HCT116 (cell line): Measurements from ENCODE around the gene GPS1. TPM values are rescaled to one million over a fixed set of nuclear protein-coding genes. Genes with fewer than 3 reads are reported as not detected.

Source experiments
- ATAC-seq: fragments of 200-7000 bp; cut with Tn5 transposase; 2 replicates; pipeline ENCODE4 v1.9.1; 2020; ENCODE audit warnings: mild to moderate bottlenecking, moderate library complexity
- BruUV-seq: library from RNA; stranded (reverse); fragments of 400-500 nt; replicated peaks from 2 replicates; lab custom pipeline; 2021; lab: Mats Ljungman, UMichigan
- CTCF ChIA-PET: fragments of 300-600 bp; sonication (Branson Sonifier 250); formaldehyde crosslinking; loops from one replicate; lab custom pipeline; 2021; ENCODE audit warnings: antibody characterized with exemption; lab: Charles Lee
- POLR2A ChIA-PET: fragments of 300-600, 350-600 bp; sonication (Branson Sonifier 250); formaldehyde crosslinking; loops from one replicate; lab custom pipeline; 2021; ENCODE audit warnings: antibody characterized with exemption; lab: Charles Lee
- RAD21 ChIA-PET, 2 experiments: fragments of 300-600 bp; sonication (Branson Sonifier 250); formaldehyde crosslinking; loops; one replicate each; lab custom pipeline; 2023; ENCODE audit warnings: low total read pairs in 2 of 2; ENCODE audit not compliant: uncharacterized antibody in 2 of 2, unreplicated experiment in 2 of 2, low non-redundant PET in 1 of 2; lab: Charles Lee
- DNase-seq: peaks from one replicate; pipeline ENCODE4 v3.0.0-alpha.2; 2010; ENCODE audit warnings: low read depth, low spot score
- H2AFZ ChIP-seq: fragments of 200-600 bp; shearing (Covaris generic), sonication (generic); 2 replicates; pipeline ENCODE4 v1.6.1; 2017; ENCODE audit warnings: low read depth, mixed run types, mixed read lengths, antibody characterized with exemption, low read length; ENCODE audit not compliant: poor library complexity, severe bottlenecking
- H3K27ac ChIP-seq: 2 replicates; pipeline ENCODE4 v1.5.1; 2012; ENCODE audit warnings: low read depth, low read length
- H3K27me3 ChIP-seq: fragments of 200-600 bp; sonication (generic); 2 replicates; pipeline ENCODE4 v1.6.1; 2016; ENCODE audit warnings: mixed run types, low read length, mixed read lengths; ENCODE audit not compliant: insufficient read depth
- H3K36me3 ChIP-seq, 2 experiments: fragments of 200-500 bp in 1 of 2; fragments of 200-600 bp in 1 of 2; sonication (Bioruptor generic) in 1 of 2; sonication (generic) in 1 of 2; 2 replicates each; pipeline versions ENCODE4 v1.5.1 to v1.6.1; 2014 to 2016; ENCODE audit warnings: low read length in 2 of 2, inconsistent platforms in 1 of 2, mixed read lengths in 1 of 2, mixed run types in 1 of 2; ENCODE audit not compliant: insufficient read depth in 2 of 2, control insufficient read depth in 1 of 2
- H3K4me1 ChIP-seq, 2 experiments: fragments of 200-600 bp in 1 of 2; sonication (generic) in 1 of 2; 2 replicates each; pipeline versions ENCODE4 v1.5.1 to v1.6.1; 2012 to 2017; ENCODE audit warnings: low read length in 2 of 2, inconsistent platforms in 1 of 2, mild to moderate bottlenecking in 1 of 2, mixed read lengths in 1 of 2, mixed run types in 1 of 2, moderate library complexity in 1 of 2; ENCODE audit not compliant: insufficient read depth in 2 of 2, control insufficient read depth in 1 of 2
- H3K4me2 ChIP-seq: fragments of 200-600 bp; sonication (generic); 2 replicates; pipeline ENCODE4 v1.6.1; 2017; ENCODE audit warnings: mixed run types, low read length, mixed read lengths
- H3K4me3 ChIP-seq, 2 experiments: fragments of 200-600 bp in 1 of 2; sonication (generic) in 1 of 2; replicated peaks in 1 of 2; 2 replicates each; pipeline ENCODE4 v1.5.1; 2011 to 2016; ENCODE audit warnings: low read length in 2 of 2, control low read depth in 1 of 2, low read depth in 1 of 2, mild to moderate bottlenecking in 1 of 2, mixed read lengths in 1 of 2, mixed run types in 1 of 2
- H3K79me2 ChIP-seq: fragments of 200-600 bp; sonication (generic); 2 replicates; pipeline ENCODE4 v1.6.1; 2017; ENCODE audit warnings: mild to moderate bottlenecking, mixed run types, low read length, moderate library complexity, mixed read lengths; ENCODE audit not compliant: insufficient read depth
- H3K9ac ChIP-seq: fragments of 200-600 bp; sonication (generic); 2 replicates; pipeline ENCODE4 v1.6.1; 2016; ENCODE audit warnings: low read length, mixed read lengths
- H3K9me2 ChIP-seq: fragments of 200-600 bp; sonication (generic), shearing (Covaris generic); 2 replicates; pipeline ENCODE4 v1.6.1; 2017; ENCODE audit warnings: mixed run types, mild to moderate bottlenecking, moderate library complexity; ENCODE audit not compliant: insufficient read depth
- H3K9me3 ChIP-seq, 2 experiments: fragments of 200-500 bp in 1 of 2; fragments of 200-600 bp in 1 of 2; sonication (Bioruptor generic) in 1 of 2; sonication (generic) in 1 of 2; 2 replicates each; pipeline ENCODE4 v1.6.1; 2014 to 2017; ENCODE audit warnings: low read length in 2 of 2, mixed read lengths in 2 of 2, inconsistent platforms in 1 of 2, low read depth in 1 of 2, mild to moderate bottlenecking in 1 of 2, mixed run types in 1 of 2, moderate library complexity in 1 of 2; ENCODE audit not compliant: control insufficient read depth in 1 of 2, insufficient read depth in 1 of 2
- H4K20me1 ChIP-seq: fragments of 200-600 bp; sonication (generic), shearing (Covaris generic); 2 replicates; pipeline ENCODE4 v1.6.1; 2017; ENCODE audit warnings: mixed run types, mild to moderate bottlenecking, moderate library complexity; ENCODE audit not compliant: insufficient read depth
- CEBPB ChIP-seq: IDR thresholded peaks from 2 replicates; pipeline ENCODE4 v1.6.1; 2012; ENCODE audit warnings: low read depth
- EGR1 ChIP-seq: IDR thresholded peaks from 2 replicates; pipeline ENCODE4 v1.6.1; 2012; ENCODE audit warnings: low read depth
- POLR2A ChIP-seq: IDR thresholded peaks from 2 replicates; pipeline ENCODE4 v1.7.0; 2011; ENCODE audit warnings: borderline replicate concordance; ENCODE audit not compliant: insufficient read depth, insufficient read length; ENCODE audit errors: extremely low read depth
- POLR2AphosphoS5 ChIP-seq: IDR thresholded peaks from 2 replicates; pipeline ENCODE4 v1.6.1; 2011; ENCODE audit warnings: mild to moderate bottlenecking, low read depth, low read length, moderate library complexity
- SIN3A ChIP-seq: IDR thresholded peaks from 2 replicates; pipeline ENCODE4 v1.6.1; 2012; ENCODE audit warnings: low read depth
- TCF7L2 ChIP-seq: IDR thresholded peaks from 2 replicates; pipeline ENCODE4 v1.7.0; 2011; ENCODE audit warnings: borderline replicate concordance, inconsistent platforms; ENCODE audit not compliant: insufficient read depth, insufficient read length; ENCODE audit errors: extremely low read depth
- YY1 ChIP-seq: IDR thresholded peaks from 2 replicates; pipeline ENCODE4 v1.6.1; 2011; ENCODE audit warnings: low read length, low read depth, moderate library complexity, mild to moderate bottlenecking; ENCODE audit not compliant: insufficient replicate concordance; ENCODE audit errors: extremely low read depth
- intact Hi-C: fragments of 100-400 bp; cut with micrococcal nuclease; formaldehyde crosslinking; loops from 2 replicates; pipeline ENCODE4 v1.10.0; 2022
- total RNA-seq: library from RNA; stranded (reverse); gene quantifications from one replicate; pipeline ENCODE4 v1.2.1, GENCODE V29; 2021; ENCODE audit not compliant: unreplicated experiment
- TF ChIP-seq, protein P1 (sequence below): IDR thresholded peaks from 2 replicates; pipeline ENCODE4 v1.6.1; 2012

The GPS1 gene
- total RNA-seq, 1 experiment from 2014 or later, result 205 TPM

DNA sequence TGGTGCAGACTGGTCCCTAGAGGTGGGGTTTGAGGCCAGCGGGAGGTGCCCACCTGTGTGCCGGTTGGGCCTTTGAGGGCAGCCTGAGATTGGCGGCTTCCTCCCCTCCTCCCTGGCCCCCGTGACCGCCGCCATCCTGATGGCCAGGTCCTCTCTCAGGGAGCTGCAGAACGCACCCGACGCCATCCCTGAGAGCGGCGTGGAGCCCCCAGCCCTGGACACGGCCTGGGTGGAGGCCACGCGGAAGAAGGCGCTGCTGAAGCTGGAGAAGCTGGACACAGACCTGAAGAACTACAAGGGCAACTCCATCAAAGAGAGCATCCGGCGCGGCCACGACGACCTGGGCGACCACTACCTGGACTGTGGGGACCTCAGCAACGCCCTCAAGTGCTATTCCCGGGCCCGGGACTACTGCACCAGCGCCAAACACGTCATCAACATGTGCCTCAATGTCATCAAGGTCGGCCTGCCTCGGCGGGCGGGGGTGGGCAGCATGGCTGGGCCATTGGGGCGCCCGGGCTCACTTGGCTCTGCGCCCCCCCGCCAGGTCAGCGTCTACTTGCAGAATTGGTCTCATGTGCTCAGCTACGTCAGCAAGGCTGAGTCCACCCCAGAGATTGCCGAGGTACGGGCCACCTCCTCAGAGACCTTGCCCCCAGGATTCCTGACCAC lies 2.8 kb downstream of the GPS1 start:
- no TSS peak for BruUV-seq
- CTCF ChIA-PET, result interaction anchor here (0.8 kb wide), 1 partner anchor 17 kb away, joined by 3 read pairs; the partner anchor contains the start of gene DCXR

DNA sequence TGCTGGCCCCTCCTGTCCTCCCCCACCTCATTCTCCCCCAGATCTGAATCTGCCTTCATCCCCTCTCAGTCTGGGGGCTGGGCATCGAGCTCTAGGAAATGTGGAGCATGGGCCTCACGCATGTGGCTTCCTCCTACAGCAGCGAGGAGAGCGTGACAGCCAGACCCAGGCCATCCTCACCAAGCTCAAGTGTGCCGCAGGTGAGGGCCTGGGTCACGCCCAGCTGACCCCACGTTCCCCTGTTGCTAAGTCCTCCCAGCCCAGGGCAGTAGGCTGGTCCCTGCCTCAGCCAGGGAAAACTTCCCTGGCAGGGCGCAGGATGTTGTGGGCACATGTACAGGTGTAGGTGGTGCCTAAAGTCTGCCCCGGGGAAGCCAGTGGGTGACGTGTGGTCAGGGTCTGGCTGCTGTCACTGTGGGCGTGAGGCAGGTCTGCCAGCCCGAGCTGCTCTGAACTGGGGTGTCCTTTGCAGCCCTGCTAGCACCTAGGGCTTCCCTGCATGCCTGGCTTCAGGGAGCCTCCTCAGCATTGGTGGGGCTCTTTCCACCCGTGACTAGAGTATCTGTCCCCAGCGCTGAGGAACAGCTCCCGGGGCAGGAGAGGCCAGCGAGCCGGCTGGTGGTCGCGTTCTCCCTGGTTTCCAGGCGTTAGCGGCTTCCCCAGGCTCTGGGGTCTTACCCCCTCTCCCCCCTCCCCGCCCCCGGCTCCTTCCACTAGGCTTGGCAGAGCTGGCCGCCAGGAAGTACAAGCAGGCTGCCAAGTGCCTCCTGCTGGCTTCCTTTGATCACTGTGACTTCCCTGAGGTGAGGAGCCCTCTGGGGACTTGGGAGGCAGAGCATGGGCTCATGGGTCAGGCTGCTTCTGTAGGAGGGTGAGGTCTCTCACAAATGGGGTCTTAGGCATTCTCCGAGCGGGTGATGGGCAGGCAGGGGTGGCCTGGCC lies 3.6 kb downstream of the GPS1 start:
- Histone ChIP-seq H4K20me1 (no peaks in the 10 kb centered on the region; the same call in 1 of the 2 replicates), H3K36me3 (peaks cover 11 to 52% of the 10 kb centered on the region in 2 experiments; a peak in 3 of 4 replicates), H3K4me2 (no peak overlapping the region), H3K27ac (peak overlapping the region; percentile 50; the same call in 1 of the 2 replicates), H3K9me3 (no peaks in the 10 kb centered on the region), H3K4me1 (peaks cover 10 to 30% of the 10 kb centered on the region in 2 experiments; a peak in 3 of 4 replicates), H3K27me3 (no peaks in the 10 kb centered on the region), H3K79me2 (peaks cover 36% of the 10 kb centered on the region), H3K4me3 (no peak overlapping the region), H3K9ac (no peak overlapping the region), H2AFZ (no peak overlapping the region), H3K9me2 (no peaks in the 10 kb centered on the region)
- ChIA-PET RAD21 (no interaction called here), POLR2A (no interaction called here), CTCF (no interaction called here)
- TF ChIP-seq CEBPB (no peak), TCF7L2 (peak; percentile 70)
- intact Hi-C loops, result no loop called here
- BruUV-seq, result no TSS peak
- DNase-seq (no peak), ATAC-seq (no peak)

More for the DNA sequence above, 2.8 kb downstream of the GPS1 start:
- Histone ChIP-seq H3K9ac (no peak overlapping the region), H3K4me3 (no peak overlapping the region), H3K4me2 (no peak overlapping the region), H3K27me3 (no peaks in the 10 kb centered on the region), H3K79me2 (peaks cover 41% of the 10 kb centered on the region), H3K9me3 (no peaks in the 10 kb centered on the region), H3K9me2 (no peaks in the 10 kb centered on the region), H2AFZ (no peak overlapping the region), H3K27ac (no peak overlapping the region; the same call in 1 of the 2 replicates), H3K4me1 (peaks cover 13 to 34% of the 10 kb centered on the region in 2 experiments; a peak in 3 of 4 replicates), H4K20me1 (no peaks in the 10 kb centered on the region; the same call in 1 of the 2 replicates)
- POLR2A ChIA-PET, result no interaction called here
- no peak for DNase-seq
- ATAC-seq, result no peak
- intact Hi-C loops, result no loop called here
- no peak for TF ChIP-seq CEBPB
- TF ChIP-seq SIN3A, result no peak
- no peak for TF ChIP-seq EGR1
- TF ChIP-seq YY1, result no peak
- TF ChIP-seq, protein P1, sequence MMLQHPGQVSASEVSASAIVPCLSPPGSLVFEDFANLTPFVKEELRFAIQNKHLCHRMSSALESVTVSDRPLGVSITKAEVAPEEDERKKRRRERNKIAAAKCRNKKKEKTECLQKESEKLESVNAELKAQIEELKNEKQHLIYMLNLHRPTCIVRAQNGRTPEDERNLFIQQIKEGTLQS, result no peak
- no peak for TF ChIP-seq POLR2A
- TF ChIP-seq POLR2AphosphoS5, result no peak
- TF ChIP-seq, all 23 proteins: peak for 0
- RAD21 ChIA-PET, result interaction anchor here in 1 of 2 experiments (1.2 kb wide), 1 partner anchor 24 kb away, joined by 3 read pairs; no protein-coding TSS in a partner anchor
- H3K36me3 ChIP-seq, result peaks cover 13 to 50% of the 10 kb centered on the region in 2 experiments; a peak in 3 of 4 replicates
